GM12892 (cell line): ENCODE measurements around the gene EFNA5.

Experiments
- POLR2A ChIP-seq: IDR thresholded peaks from 2 replicates; pipeline ENCODE4 v1.6.1; 2011; ENCODE audit warnings: low read depth, low read length, control low read depth
- POLR2AphosphoS5 ChIP-seq: IDR thresholded peaks from 2 replicates; pipeline ENCODE4 v1.6.1; 2011; ENCODE audit warnings: low read depth, low read length, control low read depth
- TAF1 ChIP-seq: IDR thresholded peaks from 2 replicates; pipeline ENCODE4 v1.6.1; 2011; ENCODE audit warnings: low read depth, mild to moderate bottlenecking, control low read depth, low read length, borderline replicate concordance

DNA sequence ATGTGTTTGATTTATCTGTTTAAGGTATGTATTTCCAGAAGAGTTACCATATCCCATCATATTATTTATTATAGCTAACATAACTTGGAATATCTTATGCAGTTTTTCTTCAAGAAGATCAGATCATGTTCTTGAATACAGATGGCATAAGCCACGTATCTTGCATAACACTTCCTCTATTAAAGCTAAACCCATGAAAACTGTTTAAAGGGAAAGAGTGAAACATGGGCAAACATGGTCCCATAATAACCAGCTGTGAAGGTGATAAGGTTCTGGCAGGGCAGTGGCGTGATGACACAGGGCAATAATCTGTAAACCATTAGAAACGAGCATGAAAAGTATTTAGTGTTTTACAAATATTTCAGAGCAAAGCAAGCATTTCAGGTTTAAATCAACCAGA, 34.2 kb downstream of the EFNA5 start:
- no peak for TF ChIP-seq POLR2A
- TF ChIP-seq POLR2AphosphoS5: no peak
- no peak for TF ChIP-seq TAF1
